Large intestine (tissue), 3 donors: ENCODE results near the gene KRTAP12-4. TPM values are rescaled to one million over a fixed set of nuclear protein-coding genes. Genes with fewer than 3 reads are reported as not detected.
"Not testable (repeated sequence)": the region's sequence is repeated elsewhere in the genome, so short reads cannot be mapped to it uniquely, and the experiment has no call there.

ENCODE experiments used
- DNase-seq, 2 donors: peaks; one replicate each; pipeline versions ENCODE4 v3.0.0 to v3.0.0-alpha.2; 2013
- H3K27ac ChIP-seq: one replicate; pipeline ENCODE4 v1.5.1; 2013; ENCODE audit warnings: low read length
- H3K27me3 ChIP-seq: 2 replicates; pipeline ENCODE4 v1.6.1; 2013; ENCODE audit warnings: low read length; ENCODE audit not compliant: control insufficient read depth, insufficient read depth
- H3K36me3 ChIP-seq: 2 replicates; pipeline ENCODE4 v1.6.1; 2013; ENCODE audit warnings: low read length; ENCODE audit not compliant: control insufficient read depth, insufficient read depth
- H3K4me1 ChIP-seq: one replicate; pipeline ENCODE4 v1.6.1; 2013; ENCODE audit warnings: low read length; ENCODE audit not compliant: control insufficient read depth, insufficient read depth
- H3K4me3 ChIP-seq: one replicate; pipeline ENCODE4 v1.5.1; 2013; ENCODE audit warnings: low read length
- H3K9me3 ChIP-seq: one replicate; pipeline ENCODE4 v1.6.1; 2013; ENCODE audit warnings: mild to moderate bottlenecking, low read depth, low read length, moderate library complexity; ENCODE audit not compliant: control insufficient read depth
- WGBS: methylation state at CpG from one replicate; pipeline ENCODE4 v1.1.5; 2013; ENCODE audit warnings: low lambda C conversion rate; ENCODE audit not compliant: insufficient coverage; 5-methylcytosine and 5-hydroxymethylcytosine counted together
- polyA plus RNA-seq: library from polyadenylated mRNA; unstranded; fragments of 120-200 nt; gene quantifications from one replicate; pipeline ENCODE4 v1.2.1, GENCODE V29; 2013

Gene KRTAP12-4
- polyA plus RNA-seq, 1 donor: not detected

DNA sequence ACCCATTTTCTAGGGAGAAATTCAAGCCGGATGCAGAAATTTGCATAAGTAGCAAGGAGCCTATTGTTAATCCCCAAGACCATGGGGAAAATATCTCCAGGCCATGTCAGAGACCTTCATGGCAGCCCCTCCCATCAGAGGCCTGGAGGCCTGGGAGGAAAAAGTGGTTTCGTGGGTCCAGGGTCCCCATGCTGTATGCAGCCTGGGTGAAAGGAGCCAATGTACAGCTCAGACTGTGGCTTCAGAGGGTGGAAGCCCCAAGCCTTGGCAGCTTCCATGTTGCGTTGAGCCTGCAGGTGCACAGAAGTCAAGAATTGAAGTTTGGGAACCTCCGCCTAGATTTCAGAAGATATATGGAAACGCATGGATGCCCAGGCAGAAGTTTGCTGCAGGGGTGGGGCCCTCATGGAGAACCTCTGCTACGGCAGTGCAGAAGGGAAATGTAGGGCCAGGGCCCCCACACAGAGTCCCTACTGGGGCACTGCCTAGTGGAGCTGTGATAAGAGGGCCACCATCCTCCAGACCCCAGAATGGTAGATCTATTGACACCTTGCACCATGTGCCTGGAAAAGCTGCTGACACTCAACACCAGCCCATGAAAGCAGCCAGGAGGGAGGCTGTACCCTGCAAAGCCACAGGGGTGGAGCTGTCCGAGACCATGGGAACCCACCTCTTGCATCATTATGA, 44.2 kb downstream of the KRTAP12-4 start:
- H3K36me3 ChIP-seq, DNase-seq, H3K4me1 ChIP-seq, H3K27me3 ChIP-seq, H3K9me3 ChIP-seq, H3K4me3 ChIP-seq, H3K27ac ChIP-seq: not testable (repeated sequence)
- 100% methylated on average over 1 of the region's 7 CpGs for WGBS

DNA sequence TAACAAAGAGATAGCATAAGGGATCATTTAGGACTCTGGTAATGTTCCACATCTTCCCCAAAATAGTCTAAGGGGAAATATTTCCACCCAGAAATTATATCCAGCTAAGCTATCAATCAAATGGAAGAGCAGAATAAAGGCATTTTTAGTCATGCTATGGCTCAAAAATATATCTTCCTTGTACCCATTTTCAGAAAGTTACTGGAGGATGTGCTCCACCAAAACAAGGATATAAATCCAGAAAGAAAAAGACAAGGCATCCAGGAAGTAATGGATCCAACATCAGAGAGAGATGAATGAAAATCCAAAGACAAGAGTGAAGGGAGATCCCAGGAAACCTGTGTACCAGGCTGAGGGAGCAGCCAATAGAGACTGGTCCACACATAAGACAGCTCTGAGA, 45.3 kb downstream of the KRTAP12-4 start:
- H3K36me3 ChIP-seq: no peaks in the 10 kb centered on the region
- no peaks in the 10 kb centered on the region for H3K27me3 ChIP-seq
- H3K4me3 ChIP-seq: no peak overlapping the region
- no peaks in the 10 kb centered on the region for H3K4me1 ChIP-seq
- no peak overlapping the region for H3K27ac ChIP-seq
- DNase-seq: no peak
- peaks cover 5% of the 10 kb centered on the region for H3K9me3 ChIP-seq

DNA sequence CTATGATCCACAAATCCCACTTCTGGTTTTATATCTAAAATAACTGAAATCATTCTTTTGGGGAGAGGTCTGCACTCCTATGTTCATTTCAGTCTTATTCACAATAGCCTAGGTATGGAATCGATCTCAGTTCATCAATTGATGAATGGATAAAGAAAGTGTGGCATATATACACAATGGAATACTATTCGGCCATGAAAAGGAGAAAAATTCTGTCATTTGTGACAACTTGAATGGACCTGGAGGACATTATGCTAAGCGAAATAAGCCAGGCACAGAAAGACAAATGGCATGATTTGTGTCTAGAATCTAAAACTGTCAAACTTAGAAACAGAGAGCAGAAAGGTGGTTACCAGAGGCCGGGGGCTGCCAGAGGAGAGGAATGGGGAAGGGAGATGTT, 48.0 kb downstream of the KRTAP12-4 start:
- Histone ChIP-seq H3K4me1 (no peaks in the 10 kb centered on the region), H3K27ac (no peak overlapping the region), H3K36me3 (no peaks in the 10 kb centered on the region), H3K4me3 (no peak overlapping the region), H3K27me3 (no peaks in the 10 kb centered on the region), H3K9me3 (no peaks in the 10 kb centered on the region)
- DNase-seq: no peak
- WGBS: 100% methylated on average over 2 of the region's 4 CpGs

Other genes with a start within 250 kb of the KRTAP12-4 start
- 18.8 TPM for gene LRRC3, start 199.1 kb downstream of the KRTAP12-4 start, polyA plus RNA-seq
- not detected for gene KRTAP10-1, start 114.5 kb downstream of the KRTAP12-4 start, polyA plus RNA-seq
- not detected for gene KRTAP10-2, start 103.2 kb downstream of the KRTAP12-4 start, polyA plus RNA-seq
- gene KRTAP10-3, start 95.9 kb downstream of the KRTAP12-4 start, polyA plus RNA-seq: not detected
- not detected for gene KRTAP10-4, start 80.9 kb downstream of the KRTAP12-4 start, polyA plus RNA-seq
- gene KRTAP10-5, start 74.1 kb downstream of the KRTAP12-4 start, polyA plus RNA-seq: not detected
- gene KRTAP10-6, start 62.2 kb downstream of the KRTAP12-4 start, polyA plus RNA-seq: not detected
- not detected for gene KRTAP10-7, start 54.1 kb downstream of the KRTAP12-4 start, polyA plus RNA-seq
- not detected for gene KRTAP10-8, start 42.6 kb downstream of the KRTAP12-4 start, polyA plus RNA-seq
- not detected for gene KRTAP10-9, start 27.6 kb downstream of the KRTAP12-4 start, polyA plus RNA-seq
- not detected for gene KRTAP10-10, start 17.3 kb downstream of the KRTAP12-4 start, polyA plus RNA-seq
- not detected for gene KRTAP10-11, start 8.2 kb downstream of the KRTAP12-4 start, polyA plus RNA-seq
- gene KRTAP12-3, start 3.3 kb upstream of the KRTAP12-4 start, polyA plus RNA-seq: not detected
- not detected for gene KRTAP12-2, start 12.3 kb upstream of the KRTAP12-4 start, polyA plus RNA-seq
- gene KRTAP12-1, start 27.5 kb upstream of the KRTAP12-4 start, polyA plus RNA-seq: not detected
- gene KRTAP10-12, start 42.5 kb upstream of the KRTAP12-4 start, polyA plus RNA-seq: not detected
- gene TSPEAR, start 56.9 kb upstream of the KRTAP12-4 start, polyA plus RNA-seq: 0.55 TPM
- gene UBE2G2, start 147.2 kb upstream of the KRTAP12-4 start, polyA plus RNA-seq: 97.1 TPM
- gene SUMO3, start 163.4 kb upstream of the KRTAP12-4 start, polyA plus RNA-seq: 94.4 TPM
- 185 TPM for gene PTTG1IP, start 219.0 kb upstream of the KRTAP12-4 start, polyA plus RNA-seq